Measurements from ENCODE around the gene ORM2.

GRCh38 chr9:114351932-114352331 lies 22.3 kb downstream of the ORM2 start:
- no peak for TF ChIP-seq HDAC2 (CRISPR knock-in tag; IDR thresholded peaks at IDR 0.05)
- TF ChIP-seq ZNF354B (CRISPR knock-in tag; IDR thresholded peaks at IDR 0.05) = no peak
- no peak for TF ChIP-seq SRSF1 (optimal IDR thresholded peaks at IDR 0.05; ENCODE audit: low read depth, low read length)
- TF ChIP-seq MBD4 (IDR thresholded peaks at IDR 0.05; ENCODE audit: borderline replicate concordance, low read length) = no peak
- no peak for TF ChIP-seq MAFF (IDR thresholded peaks at IDR 0.05; ENCODE audit: low read depth, low read length)
- no peak for TF ChIP-seq GATAD2A (CRISPR knock-in tag; IDR thresholded peaks at IDR 0.05)
- TF ChIP-seq POLR2A (IDR thresholded peaks at IDR 0.05; ENCODE audit: insufficient read depth in 1 of 2, low read depth in 2 of 2, low read length in 2 of 2) = no peak
- no peak for TF ChIP-seq ZNF879 (CRISPR knock-in tag; IDR thresholded peaks at IDR 0.05)
- TF ChIP-seq PATZ1 (CRISPR knock-in tag; IDR thresholded peaks at IDR 0.05) = no peak
- no peak for TF ChIP-seq CTCF (CRISPR knock-in tag; IDR thresholded peaks at IDR 0.05)
- no peak for TF ChIP-seq TBP (CRISPR knock-in tag; IDR thresholded peaks at IDR 0.05)

Data from HepG2 (cell line).